Adrenal gland (tissue), 5 donors: ENCODE measurements around the gene COA1.

ENCODE experiments used
- POLR2A ChIP-seq, 2 donors: fragments of 450-650 bp; IDR thresholded peaks; one replicate each; pipeline ENCODE4 v1.6.1; 2017; ENCODE audit warnings: antibody characterized with exemption in 2 of 2, mild to moderate bottlenecking in 2 of 2, moderate library complexity in 1 of 2
- TF ChIP-seq, protein P1 (sequence below), 6 experiments: fragments of 450-650 bp in 4 of 6; fragments of 200-600 bp in 2 of 6; sonication (generic) in 1 of 6; IDR thresholded peaks; 1 replicate in 5 of 6; 2 replicates in 1 of 6; pipeline versions ENCODE4 v1.5.1 to v1.8.0; 2016 to 2021; ENCODE audit warnings: antibody characterized with exemption in 6 of 6, mild to moderate bottlenecking in 2 of 6, moderate library complexity in 1 of 6
- donor health status: DM: no; HTN: no; CAD: no.

DNA sequence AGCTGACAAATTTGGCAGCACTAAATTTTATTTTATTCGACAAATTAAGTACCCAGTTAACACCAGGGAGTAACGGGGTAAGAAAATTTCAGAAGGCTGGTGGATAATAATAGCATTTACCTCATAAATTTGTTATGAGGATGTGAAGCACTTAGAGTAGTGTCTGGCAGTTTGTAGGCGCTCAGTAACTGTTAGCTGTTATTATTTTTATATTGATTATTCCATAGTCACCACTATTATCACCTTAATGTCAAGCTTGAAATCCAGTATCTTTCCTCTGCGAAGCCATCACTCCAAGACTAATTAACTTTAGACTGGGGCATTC, 563 bp upstream of the COA1 start:
- no peak for TF ChIP-seq POLR2A (IDR thresholded peaks at IDR 0.05)
- TF ChIP-seq, protein P1, sequence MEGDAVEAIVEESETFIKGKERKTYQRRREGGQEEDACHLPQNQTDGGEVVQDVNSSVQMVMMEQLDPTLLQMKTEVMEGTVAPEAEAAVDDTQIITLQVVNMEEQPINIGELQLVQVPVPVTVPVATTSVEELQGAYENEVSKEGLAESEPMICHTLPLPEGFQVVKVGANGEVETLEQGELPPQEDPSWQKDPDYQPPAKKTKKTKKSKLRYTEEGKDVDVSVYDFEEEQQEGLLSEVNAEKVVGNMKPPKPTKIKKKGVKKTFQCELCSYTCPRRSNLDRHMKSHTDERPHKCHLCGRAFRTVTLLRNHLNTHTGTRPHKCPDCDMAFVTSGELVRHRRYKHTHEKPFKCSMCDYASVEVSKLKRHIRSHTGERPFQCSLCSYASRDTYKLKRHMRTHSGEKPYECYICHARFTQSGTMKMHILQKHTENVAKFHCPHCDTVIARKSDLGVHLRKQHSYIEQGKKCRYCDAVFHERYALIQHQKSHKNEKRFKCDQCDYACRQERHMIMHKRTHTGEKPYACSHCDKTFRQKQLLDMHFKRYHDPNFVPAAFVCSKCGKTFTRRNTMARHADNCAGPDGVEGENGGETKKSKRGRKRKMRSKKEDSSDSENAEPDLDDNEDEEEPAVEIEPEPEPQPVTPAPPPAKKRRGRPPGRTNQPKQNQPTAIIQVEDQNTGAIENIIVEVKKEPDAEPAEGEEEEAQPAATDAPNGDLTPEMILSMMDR (IDR thresholded peaks at IDR 0.05): no peak
